MM.1S (cell line): Measurements from ENCODE around the gene BEND7.

ENCODE experiments used
- DNase-seq: peaks from one replicate; pipeline ENCODE4 v3.0.0-alpha.2; 2015
- H2AFZ ChIP-seq: fragments of 300-600 bp; sonication (generic); 2 replicates; pipeline ENCODE4 v1.6.0; 2016; ENCODE audit warnings: antibody characterized with exemption, low read length
- H3F3A ChIP-seq: fragments of 300-600 bp; sonication (generic); 2 replicates; pipeline ENCODE4 v1.6.1; 2016; ENCODE audit warnings: mild to moderate bottlenecking, antibody characterized with exemption, low read length, moderate library complexity, mixed read lengths; ENCODE audit not compliant: insufficient read depth
- H3K27ac ChIP-seq: fragments of 300-600 bp; sonication (generic); 2 replicates; pipeline ENCODE4 v1.5.1; 2016; ENCODE audit warnings: mild to moderate bottlenecking, low read length
- H3K27me3 ChIP-seq: fragments of 300-600 bp; sonication (generic); replicated peaks from 2 replicates; pipeline ENCODE4 v1.6.0; 2016; ENCODE audit warnings: low read length; ENCODE audit not compliant: insufficient read depth
- H3K36me3 ChIP-seq: fragments of 300-600 bp; sonication (generic); replicated peaks from 2 replicates; pipeline ENCODE4 v1.6.1; 2016; ENCODE audit warnings: mild to moderate bottlenecking, low read length, mixed read lengths; ENCODE audit not compliant: insufficient read depth
- H3K4me1 ChIP-seq: fragments of 300-600 bp; sonication (generic); 2 replicates; pipeline ENCODE4 v1.6.1; 2016; ENCODE audit warnings: low read length, mixed read lengths
- H3K4me2 ChIP-seq: fragments of 300-600 bp; sonication (generic); 2 replicates; pipeline ENCODE4 v1.6.0; 2016; ENCODE audit warnings: low read depth, low read length
- H3K4me3 ChIP-seq: fragments of 300-600 bp; sonication (generic); 2 replicates; pipeline ENCODE4 v1.5.1; 2016; ENCODE audit warnings: low read length, mixed read lengths
- H3K79me2 ChIP-seq: fragments of 300-600 bp; sonication (generic); 2 replicates; pipeline ENCODE4 v1.6.1; 2016; ENCODE audit warnings: mixed run types, low read length, mixed read lengths
- H3K9ac ChIP-seq: fragments of 300-600 bp; sonication (generic); 2 replicates; pipeline ENCODE4 v1.6.1; 2016; ENCODE audit warnings: low read length, mixed read lengths
- H3K9me2 ChIP-seq: fragments of 300-600 bp; sonication (generic); replicated peaks from 2 replicates; pipeline ENCODE4 v1.6.1; 2016; ENCODE audit warnings: mild to moderate bottlenecking, low read length, mixed read lengths; ENCODE audit not compliant: insufficient read depth
- H3K9me3 ChIP-seq: fragments of 300-600 bp; sonication (generic); replicated peaks from 2 replicates; pipeline ENCODE4 v1.6.1; 2016; ENCODE audit warnings: mild to moderate bottlenecking, low read length, mixed read lengths; ENCODE audit not compliant: insufficient read depth
- H4K20me1 ChIP-seq: fragments of 300-600 bp; sonication (generic); 2 replicates; pipeline ENCODE4 v1.6.1; 2016; ENCODE audit warnings: mild to moderate bottlenecking, low read length, moderate library complexity, mixed read lengths; ENCODE audit not compliant: insufficient read depth
- CTCF ChIP-seq: fragments of 300-600 bp; sonication (generic); IDR thresholded peaks from 2 replicates; pipeline ENCODE4 v1.5.1; 2016; ENCODE audit warnings: antibody characterized with exemption, low read length, mixed read lengths
- EZH2 ChIP-seq: fragments of 300-600 bp; sonication (generic); optimal IDR thresholded peaks from 2 replicates; pipeline ENCODE3; 2017; ENCODE audit warnings: low read depth, mild to moderate bottlenecking, antibody characterized with exemption, low read length, mixed read lengths
- EZH2phosphoT487 ChIP-seq: fragments of 300-600 bp; sonication (generic); IDR thresholded peaks from 2 replicates; pipeline ENCODE4 v1.6.1; 2018; ENCODE audit warnings: antibody characterized with exemption, low read length

Gene BEND7

GRCh38 chr10:13481690-13482089, 47.1 kb downstream of the BEND7 start:
- H3K9me2 ChIP-seq: no peaks in the 10 kb centered on the region
- no peaks in the 10 kb centered on the region for H3K4me1 ChIP-seq
- TF ChIP-seq EZH2phosphoT487: no peak
- TF ChIP-seq CTCF: no peak
- TF ChIP-seq EZH2: no peak
- H3K4me3 ChIP-seq: no peak overlapping the region
- no peaks in the 10 kb centered on the region for H3K79me2 ChIP-seq
- DNase-seq: no peak
- H3K9me3 ChIP-seq: no peaks in the 10 kb centered on the region
- H3F3A ChIP-seq: no peaks in the 10 kb centered on the region
- H4K20me1 ChIP-seq: no peaks in the 10 kb centered on the region
- no peaks in the 10 kb centered on the region for H3K27me3 ChIP-seq
- H3K27ac ChIP-seq: no peak overlapping the region
- no peaks in the 10 kb centered on the region for H3K36me3 ChIP-seq
- no peak overlapping the region for H3K9ac ChIP-seq
- no peak overlapping the region for H3K4me2 ChIP-seq
- no peak overlapping the region for H2AFZ ChIP-seq

GRCh38 chr10:13475124-13475523, 53.7 kb downstream of the BEND7 start:
- TF ChIP-seq CTCF: no peak
- no peak overlapping the region for H3K4me3 ChIP-seq
- no peaks in the 10 kb centered on the region for H3K79me2 ChIP-seq
- H4K20me1 ChIP-seq: no peaks in the 10 kb centered on the region
- no peaks in the 10 kb centered on the region for H3K9me2 ChIP-seq
- no peak overlapping the region for H3K4me2 ChIP-seq
- H3K27me3 ChIP-seq: no peaks in the 10 kb centered on the region
- DNase-seq: no peak
- H3K27ac ChIP-seq: no peak overlapping the region
- no peak overlapping the region for H2AFZ ChIP-seq
- no peaks in the 10 kb centered on the region for H3F3A ChIP-seq
- no peaks in the 10 kb centered on the region for H3K9me3 ChIP-seq
- no peaks in the 10 kb centered on the region for H3K4me1 ChIP-seq
- no peaks in the 10 kb centered on the region for H3K36me3 ChIP-seq
- no peak overlapping the region for H3K9ac ChIP-seq

GRCh38 chr10:13473986-13474385, 54.8 kb downstream of the BEND7 start:
- Histone ChIP-seq H3K4me3 (no peak overlapping the region), H3K9ac (no peak overlapping the region), H3K4me1 (no peaks in the 10 kb centered on the region), H3K79me2 (no peaks in the 10 kb centered on the region), H3K9me2 (no peaks in the 10 kb centered on the region), H3F3A (no peaks in the 10 kb centered on the region), H3K27me3 (no peaks in the 10 kb centered on the region), H3K36me3 (no peaks in the 10 kb centered on the region), H3K9me3 (no peaks in the 10 kb centered on the region), H2AFZ (no peak overlapping the region), H3K27ac (no peak overlapping the region), H3K4me2 (no peak overlapping the region), H4K20me1 (no peaks in the 10 kb centered on the region)
- DNase-seq: no peak
- TF ChIP-seq EZH2 (no peak), CTCF (no peak), EZH2phosphoT487 (no peak)

- Histone ChIP-seq H3K27me3 (no peaks in the 10 kb centered on the region), H3K79me2 (no peaks in the 10 kb centered on the region), H3K36me3 (no peaks in the 10 kb centered on the region), H2AFZ (no peak overlapping the region), H3K4me1 (no peaks in the 10 kb centered on the region), H3K9ac (no peak overlapping the region), H3F3A (no peaks in the 10 kb centered on the region), H4K20me1 (no peaks in the 10 kb centered on the region), H3K27ac (no peak overlapping the region), H3K9me2 (no peaks in the 10 kb centered on the region), H3K4me2 (no peak overlapping the region), H3K9me3 (no peaks in the 10 kb centered on the region), H3K4me3 (no peak overlapping the region)
- no peak for DNase-seq
- TF ChIP-seq CTCF (no peak), EZH2 (no peak), EZH2phosphoT487 (no peak)
These were observed 56.5 kb downstream of the BEND7 start for GRCh38 chr10:13472359-13472758.
